Activated B cell treated with CpG ODN at 0.5 μM for 24 hours (primary cell): ENCODE results near the gene RBM6. TPM values are rescaled to one million over a fixed set of nuclear protein-coding genes. Genes with fewer than 3 reads are reported as not detected.

Source experiments
- ATAC-seq: fragments of 200-7000 bp; cut with Tn5 transposase; one replicate; pipeline ENCODE4 v1.10.0; 2021; ENCODE audit warnings: low read depth, mild to moderate bottlenecking, moderate library complexity
- CTCF ChIA-PET: fragments of 350-600 bp; sonication (Branson Sonifier 250); formaldehyde crosslinking; loops from one replicate; lab custom pipeline; 2021; ENCODE audit warnings: antibody characterized with exemption; lab: Charles Lee
- POLR2A ChIA-PET: fragments of 350-600 bp; sonication (Branson Sonifier 250); formaldehyde crosslinking; loops from one replicate; lab custom pipeline; 2021; ENCODE audit warnings: antibody characterized with exemption; lab: Charles Lee
- DNase-seq: peaks from one replicate; pipeline ENCODE4 v3.0.0; 2022
- H3K27ac Mint-ChIP-seq: one replicate; pipeline ENCODE4 v1.8.0; 2020; ENCODE audit warnings: mixed read lengths
- H3K27me3 Mint-ChIP-seq: one replicate; pipeline ENCODE4 v1.8.0; 2021; ENCODE audit warnings: mixed read lengths
- H3K36me3 Mint-ChIP-seq: one replicate; pipeline ENCODE4 v1.8.0; 2021; ENCODE audit warnings: low read depth, mixed read lengths
- H3K4me1 Mint-ChIP-seq: one replicate; pipeline ENCODE4 v1.8.0; 2021; ENCODE audit warnings: mixed read lengths
- H3K4me3 Mint-ChIP-seq: one replicate; pipeline ENCODE4 v1.8.0; 2020; ENCODE audit warnings: mild to moderate bottlenecking, mixed read lengths
- H3K9me3 Mint-ChIP-seq: one replicate; pipeline ENCODE4 v1.8.0; 2020; ENCODE audit warnings: mixed read lengths
- CTCF ChIP-seq: fragments of 200-600 bp; IDR thresholded peaks from one replicate; pipeline ENCODE4 v1.8.0; 2022; ENCODE audit warnings: antibody characterized with exemption, mild to moderate bottlenecking
- intact Hi-C: fragments of 100-400 bp; cut with micrococcal nuclease; formaldehyde crosslinking; loops from one replicate; pipeline ENCODE4 v1.15.1; 2024
- total RNA-seq: library from RNA; stranded (reverse); gene quantifications from 2 replicates; pipeline ENCODE4 v1.2.3, GENCODE V29; 2022

RBM6 gene
- total RNA-seq, 1 donor from 2014 or later: 172 TPM

- no peak for DNase-seq
- H3K27ac Mint-ChIP-seq: no peak overlapping the region
- CTCF ChIA-PET: interaction anchor here (0.6 kb wide), 1 partner anchor 68 kb away, joined by 3 read pairs; no protein-coding TSS in a partner anchor
- no peaks in the 10 kb centered on the region for H3K27me3 Mint-ChIP-seq
- intact Hi-C loops: no loop called here
- ATAC-seq: no peak
- H3K4me3 Mint-ChIP-seq: no peak overlapping the region
- no peaks in the 10 kb centered on the region for H3K4me1 Mint-ChIP-seq
- peaks cover 15% of the 10 kb centered on the region for H3K36me3 Mint-ChIP-seq
- POLR2A ChIA-PET: no interaction called here
- no peaks in the 10 kb centered on the region for H3K9me3 Mint-ChIP-seq
- no peak for TF ChIP-seq CTCF
Observed at GRCh38 chr3:50124052-50124799, 184.3 kb downstream of the RBM6 start.

GRCh38 chr3:50124800-50125178 lies 184.8 kb downstream of the RBM6 start:
- no peak overlapping the region for H3K27ac Mint-ChIP-seq
- H3K4me1 Mint-ChIP-seq: no peaks in the 10 kb centered on the region
- TF ChIP-seq CTCF: no peak
- ATAC-seq: no peak
- peaks cover 14% of the 10 kb centered on the region for H3K36me3 Mint-ChIP-seq
- DNase-seq: no peak
- intact Hi-C loops: no loop called here
- ChIA-PET CTCF (no interaction called here), POLR2A (interaction anchor here (1.1 kb wide), 1 partner anchor 13 kb away, joined by 3 read pairs; no protein-coding TSS in a partner anchor)
- H3K4me3 Mint-ChIP-seq: no peak overlapping the region
- no peaks in the 10 kb centered on the region for H3K27me3 Mint-ChIP-seq
- no peaks in the 10 kb centered on the region for H3K9me3 Mint-ChIP-seq

- ChIA-PET POLR2A (interaction anchor here (1.1 kb wide), 1 partner anchor 12 kb away, joined by 3 read pairs; no protein-coding TSS in a partner anchor), CTCF (no interaction called here)
- H3K27ac Mint-ChIP-seq: no peak overlapping the region
- no peaks in the 10 kb centered on the region for H3K27me3 Mint-ChIP-seq
- DNase-seq (no peak), ATAC-seq (no peak)
- intact Hi-C loops: no loop called here
- H3K9me3 Mint-ChIP-seq: no peaks in the 10 kb centered on the region
- no peak overlapping the region for H3K4me3 Mint-ChIP-seq
- no peak for TF ChIP-seq CTCF
- peaks cover 5% of the 10 kb centered on the region for H3K36me3 Mint-ChIP-seq
- H3K4me1 Mint-ChIP-seq: no peaks in the 10 kb centered on the region
Observed at GRCh38 chr3:50125541-50126286, 185.8 kb downstream of the RBM6 start.

- H3K4me3 Mint-ChIP-seq: no peak overlapping the region
- ChIA-PET CTCF (no interaction called here), POLR2A (no interaction called here)
- DNase-seq: no peak
- no peaks in the 10 kb centered on the region for H3K27me3 Mint-ChIP-seq
- no peak for ATAC-seq
- no peak for TF ChIP-seq CTCF
- intact Hi-C loops: no loop called here
- no peaks in the 10 kb centered on the region for H3K36me3 Mint-ChIP-seq
- no peaks in the 10 kb centered on the region for H3K4me1 Mint-ChIP-seq
- H3K27ac Mint-ChIP-seq: no peak overlapping the region
- no peaks in the 10 kb centered on the region for H3K9me3 Mint-ChIP-seq
Observed at GRCh38 chr3:50126287-50127211, 186.6 kb downstream of the RBM6 start.

Other genes starting within 250 kb of the RBM6 start
- not detected in 2 replicates for gene AMIGO3, start 220.5 kb upstream of the RBM6 start, total RNA-seq
- gene GMPPB, start 216.2 kb upstream of the RBM6 start, total RNA-seq: 39.9 and 40.7 TPM in 2 replicates
- gene IP6K1, start 153.6 kb upstream of the RBM6 start, total RNA-seq: 44.3 and 47.6 TPM in 2 replicates
- gene CDHR4, start 140.3 kb upstream of the RBM6 start, total RNA-seq: not detected in 2 replicates
- gene INKA1, start 136.9 kb upstream of the RBM6 start, total RNA-seq: 9.4 and 10.0 TPM in 2 replicates
- 216 and 237 TPM in 2 replicates for gene UBA7, start 126.2 kb upstream of the RBM6 start, total RNA-seq
- gene TRAIP, start 83.6 kb upstream of the RBM6 start, total RNA-seq: 6.4 TPM in 2 replicates
- not detected in 2 replicates for gene CAMKV, start 70.2 kb upstream of the RBM6 start, total RNA-seq
- gene MST1R, start 36.3 kb upstream of the RBM6 start, total RNA-seq: 0.81 and 1.6 TPM in 2 replicates
- gene MON1A, start 10.3 kb upstream of the RBM6 start, total RNA-seq: 6.3 and 7.1 TPM in 2 replicates
- 261 and 316 TPM in 2 replicates for gene RBM5, start 148.8 kb downstream of the RBM6 start, total RNA-seq
- gene SEMA3F, start 215.2 kb downstream of the RBM6 start, total RNA-seq: 0.34 TPM in 1 of 2 replicates, not detected in the other